Endothelial cell of umbilical vein (primary cell): ENCODE measurements around the gene TNS1. TPM values are rescaled to one million over a fixed set of nuclear protein-coding genes. Genes with fewer than 3 reads are reported as not detected.

Experiments
- BruUV-seq: library from RNA; stranded (reverse); fragments of 400-500 nt; replicated peaks from 2 replicates; lab custom pipeline; 2021; lab: Mats Ljungman, UMichigan
- CTCF ChIA-PET: fragments of 300-600, 350-600 bp; sonication (Branson Sonifier 250); formaldehyde crosslinking; loops from one replicate; lab custom pipeline; 2021; ENCODE audit warnings: antibody characterized with exemption, inconsistent platforms; lab: Charles Lee
- POLR2A ChIA-PET: fragments of 300-600, 350-600 bp; sonication (Branson Sonifier 250); formaldehyde crosslinking; loops from one replicate; lab custom pipeline; 2021; ENCODE audit warnings: antibody characterized with exemption, inconsistent platforms; lab: Charles Lee
- DNase-seq: peaks from one replicate; pipeline ENCODE4 v3.0.0-alpha.2; 2011; ENCODE audit warnings: low read depth, low spot score
- FAIRE-seq: peaks from 2 replicates; lab custom pipeline; 2011; peaks lifted over from hg19 to GRCh38; lab: Jason Lieb, UNC
- H2AFZ ChIP-seq: 2 replicates; pipeline ENCODE4 v1.6.0; 2012; ENCODE audit warnings: low read depth, low read length, control low read depth, inconsistent platforms
- H3K27ac ChIP-seq: 2 replicates; pipeline ENCODE4 v1.5.1; 2011; ENCODE audit warnings: low read depth, mild to moderate bottlenecking, control low read depth, low read length, moderate library complexity; ENCODE audit not compliant: insufficient read depth
- H3K27me3 ChIP-seq, 2 experiments: 2 replicates each; pipeline versions ENCODE4 v1.6.0 to v1.6.1; 2011; ENCODE audit warnings: low read length in 2 of 2, mixed read lengths in 1 of 2; ENCODE audit not compliant: control insufficient read depth in 2 of 2, insufficient read depth in 2 of 2
- H3K36me3 ChIP-seq, 2 experiments: 2 replicates in 1 of 2; 3 replicates in 1 of 2; pipeline ENCODE4 v1.5.1; 2011; ENCODE audit warnings: low read length in 2 of 2, mild to moderate bottlenecking in 1 of 2, moderate library complexity in 1 of 2; ENCODE audit not compliant: control insufficient read depth in 2 of 2, insufficient read depth in 2 of 2; ENCODE audit errors: extremely low read depth in 1 of 2
- H3K4me1 ChIP-seq: 3 replicates; pipeline ENCODE4 v1.5.1; 2011; ENCODE audit warnings: mild to moderate bottlenecking, low read length; ENCODE audit not compliant: control insufficient read depth, insufficient read depth; ENCODE audit errors: extremely low read depth
- H3K4me2 ChIP-seq: 2 replicates; pipeline ENCODE4 v1.6.1; 2011; ENCODE audit warnings: low read length, control low read depth, mixed read lengths; ENCODE audit not compliant: insufficient read depth
- H3K4me3 ChIP-seq, 3 experiments: fragments of 200-600 bp in 1 of 3; sonication (generic), shearing (Covaris generic) in 1 of 3; replicated peaks in 1 of 3; 2 replicates each; pipeline ENCODE4 v1.5.1; 2011 to 2016; ENCODE audit warnings: control low read depth in 3 of 3, low read length in 3 of 3, mild to moderate bottlenecking in 2 of 3, inconsistent platforms in 1 of 3, low read depth in 1 of 3, moderate library complexity in 1 of 3; ENCODE audit not compliant: insufficient read depth in 1 of 3
- H3K79me2 ChIP-seq: 2 replicates; pipeline ENCODE4 v1.6.0; 2012; ENCODE audit warnings: low read length, inconsistent platforms; ENCODE audit not compliant: control insufficient read depth, insufficient read depth
- H3K9ac ChIP-seq: replicated peaks from 2 replicates; pipeline ENCODE3; 2011; ENCODE audit warnings: low read length, control low read depth; ENCODE audit not compliant: insufficient read depth; ENCODE audit errors: extremely low read depth
- H3K9me1 ChIP-seq: replicated peaks from 3 replicates; pipeline ENCODE4 v1.6.0; 2011; ENCODE audit warnings: mild to moderate bottlenecking, low read length; ENCODE audit not compliant: control insufficient read depth, insufficient read depth; ENCODE audit errors: extremely low read depth
- H3K9me3 ChIP-seq: replicated peaks from 2 replicates; pipeline ENCODE4 v1.5.1; 2012; ENCODE audit warnings: low read length, inconsistent platforms; ENCODE audit not compliant: control insufficient read depth, insufficient read depth
- H4K20me1 ChIP-seq: replicated peaks from 2 replicates; pipeline ENCODE3; 2011; ENCODE audit warnings: mild to moderate bottlenecking, low read length; ENCODE audit not compliant: control insufficient read depth, insufficient read depth; ENCODE audit errors: extremely low read depth
- FOS ChIP-seq: IDR thresholded peaks from 2 replicates; pipeline ENCODE4 v1.6.1; 2011; ENCODE audit warnings: mild to moderate bottlenecking, low read length, moderate library complexity, borderline replicate concordance; ENCODE audit not compliant: insufficient read depth
- GATA2 ChIP-seq: IDR thresholded peaks from 2 replicates; pipeline ENCODE4 v1.7.0; 2011; ENCODE audit warnings: low read depth, mild to moderate bottlenecking, moderate library complexity, mixed read lengths, low read length; ENCODE audit not compliant: insufficient read length, insufficient read depth
- JUN ChIP-seq: IDR thresholded peaks from 2 replicates; pipeline ENCODE4 v1.6.1; 2011; ENCODE audit warnings: borderline replicate concordance, low read depth; ENCODE audit not compliant: insufficient read length, insufficient read depth
- MAX ChIP-seq: IDR thresholded peaks from 2 replicates; pipeline ENCODE4 v1.6.1; 2011; ENCODE audit not compliant: insufficient read depth, insufficient read length
- dilution Hi-C: fragments of 300-500 bp; cut with MboI; formaldehyde crosslinking; loops from one replicate; pipeline ENCODE4 v1.15.0; 2019; ENCODE audit warnings: low sequenced_read_pairs; ENCODE audit not compliant: extremely low pct_ligation_motif_present
- intact Hi-C: fragments of 100-400 bp; cut with micrococcal nuclease; formaldehyde crosslinking; loops from one replicate; pipeline ENCODE4 v1.10.0; 2022
- polyA plus RNA-seq, 4 experiments: library from polyadenylated mRNA; depleted of rRNA in 3 of 4; stranded (reverse) in 3 of 4; unstranded in 1 of 4; fragments of >200 nt; gene quantifications; 2 replicates each; pipeline versions ENCODE4 v1.2.1 to v1.2.3, GENCODE V29; 2011 to 2012; ENCODE audit warnings: missing spikeins in 1 of 4
- total RNA-seq: library from RNA; stranded (reverse); gene quantifications from 2 replicates; pipeline ENCODE4 v1.2.3, GENCODE V29; 2021

Gene TNS1
- total and polyA plus RNA-seq, 2 donors (not counting 3 experiments of a cell fraction or from before 2014, with no cell fraction given), result 11.0 to 52.1 TPM

GRCh38 chr2:217930761-217931563 lies 71.8 kb downstream of the TNS1 start:
- TF ChIP-seq FOS (no peak), MAX (peak; percentile 15)
- H3K9me3 ChIP-seq, result no peaks in the 10 kb centered on the region

DNA sequence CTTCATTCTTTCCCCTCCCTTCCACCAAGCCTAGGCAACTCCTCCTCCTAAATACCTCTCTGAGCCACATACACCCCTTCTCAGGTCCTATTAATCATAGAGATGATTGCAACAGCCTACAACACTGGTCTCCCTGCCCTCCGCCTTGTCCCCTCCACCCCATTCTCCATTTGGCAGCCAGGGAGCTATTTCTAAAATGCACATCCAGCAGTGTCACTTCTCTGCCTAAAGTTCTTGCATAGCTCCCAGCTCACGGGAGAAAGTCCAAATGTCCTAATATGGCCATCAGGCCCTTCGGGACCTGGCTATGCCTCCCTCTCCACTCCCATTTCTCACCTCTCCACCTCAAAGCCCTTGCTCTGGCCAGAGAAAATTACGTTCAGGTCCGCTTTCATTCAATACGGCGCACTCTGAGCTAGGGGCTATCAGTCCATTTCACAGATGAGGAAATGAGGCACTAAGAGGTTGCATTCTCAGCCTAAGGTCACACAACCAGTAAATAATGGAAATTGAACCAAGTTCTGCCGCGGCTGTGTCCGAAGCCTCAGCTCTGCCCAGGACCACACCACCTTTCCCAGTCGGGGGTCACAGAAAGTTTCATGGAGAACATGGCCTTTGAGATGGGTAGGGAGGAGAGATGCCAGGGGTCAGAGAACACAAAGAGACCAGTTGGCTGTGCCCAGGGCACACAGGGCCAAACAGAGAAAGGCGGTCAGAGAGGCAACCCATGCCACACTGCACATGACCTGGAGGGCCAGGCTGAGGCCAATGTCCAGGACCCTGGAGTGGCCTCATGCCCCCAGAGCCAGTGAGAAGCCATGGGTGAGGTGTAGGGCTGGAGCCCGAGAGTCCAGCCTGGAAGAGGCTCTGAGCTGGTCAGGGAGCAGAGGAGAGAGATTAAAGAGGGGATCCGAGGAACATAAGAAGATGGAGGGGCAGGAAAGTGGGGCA lies 72.8 kb downstream of the TNS1 start:
- H3K9me3 ChIP-seq, result no peaks in the 10 kb centered on the region
- dilution Hi-C loops (no loop called here), intact Hi-C loops (no loop called here)
- no peaks in the 10 kb centered on the region for H3K9me1 ChIP-seq
- DNase-seq, result no peak
- H3K27me3 ChIP-seq, result no peaks in the 10 kb centered on the region
- TF ChIP-seq JUN (no peak), MAX (no peak), GATA2 (no peak)
- no peak overlapping the region for H3K4me2 ChIP-seq
- no peak overlapping the region for H3K4me3 ChIP-seq
- H3K9ac ChIP-seq, result no peak overlapping the region
- H3K79me2 ChIP-seq, result no peaks in the 10 kb centered on the region
- no peaks in the 10 kb centered on the region for H3K36me3 ChIP-seq
- ChIA-PET POLR2A (no interaction called here), CTCF (interaction anchor here (4.7 kb wide), 1 partner anchor 58 kb away, joined by 40 read pairs; no protein-coding TSS in a partner anchor)
- no peak overlapping the region for H2AFZ ChIP-seq
- H4K20me1 ChIP-seq, result no peaks in the 10 kb centered on the region
- H3K4me1 ChIP-seq, result peaks cover 30% of the 10 kb centered on the region
- BruUV-seq, result no TSS peak
- FAIRE-seq, result no peak
- H3K27ac ChIP-seq, result no peak overlapping the region

More at GRCh38 chr2:217930761-217931563, 71.8 kb downstream of the TNS1 start:
- Histone ChIP-seq H2AFZ (no peak overlapping the region), H3K4me3 (no peak overlapping the region), H3K4me1 (peaks cover 32% of the 10 kb centered on the region), H3K27ac (no peak overlapping the region), H4K20me1 (no peaks in the 10 kb centered on the region), H3K27me3 (no peaks in the 10 kb centered on the region), H3K9me1 (no peaks in the 10 kb centered on the region), H3K4me2 (no peak overlapping the region), H3K9ac (no peak overlapping the region), H3K79me2 (no peaks in the 10 kb centered on the region), H3K36me3 (no peaks in the 10 kb centered on the region)
- FAIRE-seq, result no peak
- dilution Hi-C loops, result no loop called here
- ChIA-PET CTCF (interaction anchor here (1.4 to 4.7 kb wide), 2 partner anchors 29 to 57 kb away, joined by 3 to 40 read pairs; no protein-coding TSS in a partner anchor), POLR2A (no interaction called here)
- no peak for DNase-seq
- BruUV-seq, result no TSS peak
- intact Hi-C loops, result no loop called here
